GM23248 (cell line): ENCODE measurements around the gene CCDC134.

Source experiments
- EZH2 ChIP-seq: fragments of 200-600 bp; sonication (generic); IDR thresholded peaks from 2 replicates; pipeline ENCODE4 v1.6.1; 2018; ENCODE audit warnings: antibody characterized with exemption, mild to moderate bottlenecking; ENCODE audit not compliant: insufficient read depth, poor library complexity, severe bottlenecking
- EZH2phosphoT487 ChIP-seq: fragments of 200-600 bp; sonication (generic); IDR thresholded peaks from 2 replicates; pipeline ENCODE4 v1.6.1; 2018; ENCODE audit warnings: antibody characterized with exemption, moderate library complexity, mild to moderate bottlenecking, low read depth; ENCODE audit not compliant: insufficient read depth

DNA sequence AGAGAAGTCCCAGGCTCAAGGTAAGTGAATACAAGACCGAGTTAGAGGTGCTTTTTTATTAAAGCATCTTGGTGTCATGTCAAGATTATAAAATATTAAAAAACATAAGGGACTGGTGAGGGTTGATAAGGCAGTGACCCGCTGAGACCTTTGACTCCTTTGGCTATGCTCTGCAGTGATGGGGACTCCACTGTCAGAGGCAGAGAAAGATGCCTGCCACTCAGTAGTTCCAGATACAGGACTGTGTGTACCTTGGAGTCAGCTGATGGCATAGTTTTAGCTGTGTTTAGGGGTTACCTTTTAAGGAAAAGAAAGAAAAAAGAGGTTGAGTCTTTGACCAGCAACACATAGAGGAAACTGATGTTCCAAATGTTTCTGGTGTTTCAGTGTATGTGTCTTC, 73.6 kb downstream of the CCDC134 start:
- TF ChIP-seq EZH2phosphoT487 (no peak), EZH2 (no peak)
